ENCODE results near the gene PIP5K1C. TPM values are rescaled to one million over a fixed set of nuclear protein-coding genes. Genes with fewer than 3 reads are reported as not detected.

PIP5K1C gene
- total RNA-seq, 1 experiment from 2014 or later, result 34.0 TPM

- no peak for TF ChIP-seq JUN (CRISPR knock-in tag; IDR thresholded peaks at IDR 0.05)
- TF ChIP-seq ZNF396 (CRISPR knock-in tag; IDR thresholded peaks at IDR 0.05; ENCODE audit: borderline replicate concordance), result no peak
- no peak for TF ChIP-seq NFE2L1 (CRISPR knock-in tag; IDR thresholded peaks at IDR 0.05)
Measured at GRCh38 chr19:3589949-3590348, 110.3 kb downstream of the PIP5K1C start (continued).

- H3K36me3 Mint-ChIP-seq, result 0 out of 2 replicates have a peak, but pooled peaks cover 2% of the 10 kb centered on the region
- H3K9me3 Mint-ChIP-seq, result peaks cover 17% of the 10 kb centered on the region
- no peak overlapping the region for H3K4me3 Mint-ChIP-seq
- DNase-seq (ENCODE audit: low spot score) (no peak), ATAC-seq (no peak)
- H3K27ac Mint-ChIP-seq, result no peak overlapping the region
- POLR2A ChIA-PET, result interaction anchor here (0.6 to 3.4 kb wide), 2 partner anchors 12 to 1036 kb away, joined by 3 to 12 read pairs; no protein-coding TSS in a partner anchor
- no peaks in the 10 kb centered on the region for H3K4me1 Mint-ChIP-seq
- CTCF ChIA-PET, result interaction anchor here (1.1 to 4.1 kb wide), 3 partner anchors 10 to 30 kb away, joined by 3 to 17 read pairs (median 5); no protein-coding TSS in a partner anchor
- peaks cover 46% of the 10 kb centered on the region for H3K27me3 Mint-ChIP-seq (ENCODE audit: low read depth)
- TF ChIP-seq NR3C1 (CRISPR knock-in tag; conservative IDR thresholded peaks at IDR 0.05; ENCODE audit: low read depth), result no peak
- TF ChIP-seq ELF4 (CRISPR knock-in tag; IDR thresholded peaks at IDR 0.05; ENCODE audit: low read depth), result no peak
- no peak for TF ChIP-seq ZNF317 (CRISPR knock-in tag; IDR thresholded peaks at IDR 0.05; ENCODE audit: borderline replicate concordance, low read depth)
Measured at GRCh38 chr19:3589439-3589838, 110.8 kb downstream of the PIP5K1C start.

- peaks cover 16% of the 10 kb centered on the region for H3K9me3 Mint-ChIP-seq
- CTCF ChIA-PET, result interaction anchor here (0.6 to 3.8 kb wide), 8 partner anchors 9 to 132 kb away, joined by 3 to 44 read pairs (median 4); no protein-coding TSS in a partner anchor
Measured at GRCh38 chr19:3586707-3587346, 113.4 kb downstream of the PIP5K1C start.

More at GRCh38 chr19:3586707-3587346, 113.4 kb downstream of the PIP5K1C start:
- POLR2A ChIA-PET, result no interaction called here
- ATAC-seq (no peak), DNase-seq (ENCODE audit: low spot score) (no peak)
- peaks cover 56% of the 10 kb centered on the region for H3K27me3 Mint-ChIP-seq (ENCODE audit: low read depth)
- H3K27ac Mint-ChIP-seq, result no peak overlapping the region
- H3K4me3 Mint-ChIP-seq, result no peak overlapping the region
- H3K4me1 Mint-ChIP-seq, result no peaks in the 10 kb centered on the region
- TF ChIP-seq TEAD1 (CRISPR knock-in tag; IDR thresholded peaks at IDR 0.05) (no peak), SMAD4 (CRISPR knock-in tag; IDR thresholded peaks at IDR 0.05) (no peak), ZNF396 (CRISPR knock-in tag; IDR thresholded peaks at IDR 0.05; ENCODE audit: borderline replicate concordance) (no peak), NR1H2 (CRISPR knock-in tag; IDR thresholded peaks at IDR 0.05) (no peak), CTCF (IDR thresholded peaks at IDR 0.05) (no peak), JAZF1 (CRISPR knock-in tag; IDR thresholded peaks at IDR 0.05) (no peak), ZNF138 (CRISPR knock-in tag; conservative IDR thresholded peaks at IDR 0.05) (no peak), CDX4 (CRISPR knock-in tag; IDR thresholded peaks at IDR 0.05; ENCODE audit: borderline replicate concordance) (no peak), SMAD3 (CRISPR knock-in tag; IDR thresholded peaks at IDR 0.05; ENCODE audit: borderline replicate concordance) (no peak), ERG (CRISPR knock-in tag; IDR thresholded peaks at IDR 0.05) (no peak), MYBL2 (CRISPR knock-in tag; IDR thresholded peaks at IDR 0.05) (no peak), E2F4 (CRISPR knock-in tag; IDR thresholded peaks at IDR 0.05; ENCODE audit: borderline replicate concordance, low read depth) (no peak), JUN (CRISPR knock-in tag; IDR thresholded peaks at IDR 0.05) (no peak), E2F1 (CRISPR knock-in tag; IDR thresholded peaks at IDR 0.05) (no peak), ZNF263 (CRISPR knock-in tag; IDR thresholded peaks at IDR 0.05; ENCODE audit: low read depth) (no peak), ESRRA (CRISPR knock-in tag; IDR thresholded peaks at IDR 0.05; ENCODE audit: borderline replicate concordance) (no peak), MAX (CRISPR knock-in tag; IDR thresholded peaks at IDR 0.05) (no peak), ZNF416 (CRISPR knock-in tag; IDR thresholded peaks at IDR 0.05) (no peak), NR3C1 (CRISPR knock-in tag; conservative IDR thresholded peaks at IDR 0.05; ENCODE audit: low read depth) (no peak), USF2 (CRISPR knock-in tag; IDR thresholded peaks at IDR 0.05) (no peak)
- 0 out of 2 replicates have a peak, but pooled peaks cover 2% of the 10 kb centered on the region for H3K36me3 Mint-ChIP-seq
